Body of pancreas (tissue), 4 donors: ENCODE results near the gene GGA2. TPM values are rescaled to one million over a fixed set of nuclear protein-coding genes. Genes with fewer than 3 reads are reported as not detected.
"Not testable (repeated sequence)": the region's sequence is repeated elsewhere in the genome, so short reads cannot be mapped to it uniquely, and the experiment has no call there.

Experiments
- ATAC-seq: fragments of 150-250 bp; one replicate; pipeline ENCODE4 v1.9.1; 2016
- DNase-seq, 4 donors: peaks; one replicate each; pipeline ENCODE4 v3.0.0-alpha.2; 2019
- H3K27ac ChIP-seq, 4 donors: fragments of 200-600 bp; sonication (generic); 1 replicate in 3 of 4; 2 replicates in 1 of 4; pipeline versions ENCODE4 v1.5.1 to v1.6.1; 2016 to 2019; ENCODE audit warnings: mild to moderate bottlenecking in 1 of 4, mixed read lengths in 1 of 4, moderate library complexity in 1 of 4
- H3K27me3 ChIP-seq, 2 donors: fragments of 200-600 bp; sonication (generic); one replicate each; pipeline ENCODE4 v1.6.0; 2016; ENCODE audit warnings: mild to moderate bottlenecking in 1 of 2
- H3K36me3 ChIP-seq, 2 donors: fragments of 200-600 bp; sonication (generic); replicated peaks in 1 of 2; 2 replicates each; pipeline ENCODE4 v1.5.1; 2016; ENCODE audit warnings: low read depth in 2 of 2; ENCODE audit not compliant: insufficient read depth in 1 of 2
- H3K4me1 ChIP-seq: fragments of 200-600 bp; sonication (generic); one replicate; pipeline ENCODE4 v1.6.0; 2016
- H3K4me3 ChIP-seq, 2 donors: fragments of 200-600 bp; sonication (generic); 1 replicate in 1 of 2; 2 replicates in 1 of 2; pipeline ENCODE4 v1.5.1; 2016 to 2019
- H3K9me3 ChIP-seq, 3 donors: fragments of 200-600 bp; sonication (generic); 1 replicate in 2 of 3; 2 replicates in 1 of 3; pipeline ENCODE4 v1.5.1; 2016
- POLR2A ChIP-seq, 3 donors: fragments of 450-650 bp; IDR thresholded peaks; one replicate each; pipeline ENCODE4 v1.6.1; 2016; ENCODE audit warnings: antibody characterized with exemption in 3 of 3, mild to moderate bottlenecking in 2 of 3
- WGBS, 2 donors: methylation state at CpG; one replicate each; pipeline ENCODE4 v1.1.5; 2017; 5-methylcytosine and 5-hydroxymethylcytosine counted together
- intact Hi-C: fragments of 100-400 bp; cut with DNase I; formaldehyde crosslinking; loops from one replicate; pipeline ENCODE4 v1.15.1; 2023
- total RNA-seq, 2 donors: library from RNA; depleted of rRNA; stranded (reverse); fragments of >200 nt; gene quantifications; one replicate each; pipeline ENCODE4 v1.1.0, GENCODE V29; 2016
- TF ChIP-seq, protein P1 (sequence below), 7 experiments: fragments of 450-650 bp in 4 of 7; fragments of 200-600 bp in 3 of 7; sonication (generic) in 3 of 7; IDR thresholded peaks; one replicate each; pipeline ENCODE4 v1.5.1; 2016 to 2019; ENCODE audit warnings: antibody characterized with exemption in 7 of 7

The GGA2 gene
- total RNA-seq, 2 donors from 2014 or later: 59.3 to 64.6 TPM

- no peaks in the 10 kb centered on the region for H3K9me3 ChIP-seq
- TF ChIP-seq POLR2A (IDR thresholded peaks at IDR 0.05): no peak
- TF ChIP-seq, protein P1, sequence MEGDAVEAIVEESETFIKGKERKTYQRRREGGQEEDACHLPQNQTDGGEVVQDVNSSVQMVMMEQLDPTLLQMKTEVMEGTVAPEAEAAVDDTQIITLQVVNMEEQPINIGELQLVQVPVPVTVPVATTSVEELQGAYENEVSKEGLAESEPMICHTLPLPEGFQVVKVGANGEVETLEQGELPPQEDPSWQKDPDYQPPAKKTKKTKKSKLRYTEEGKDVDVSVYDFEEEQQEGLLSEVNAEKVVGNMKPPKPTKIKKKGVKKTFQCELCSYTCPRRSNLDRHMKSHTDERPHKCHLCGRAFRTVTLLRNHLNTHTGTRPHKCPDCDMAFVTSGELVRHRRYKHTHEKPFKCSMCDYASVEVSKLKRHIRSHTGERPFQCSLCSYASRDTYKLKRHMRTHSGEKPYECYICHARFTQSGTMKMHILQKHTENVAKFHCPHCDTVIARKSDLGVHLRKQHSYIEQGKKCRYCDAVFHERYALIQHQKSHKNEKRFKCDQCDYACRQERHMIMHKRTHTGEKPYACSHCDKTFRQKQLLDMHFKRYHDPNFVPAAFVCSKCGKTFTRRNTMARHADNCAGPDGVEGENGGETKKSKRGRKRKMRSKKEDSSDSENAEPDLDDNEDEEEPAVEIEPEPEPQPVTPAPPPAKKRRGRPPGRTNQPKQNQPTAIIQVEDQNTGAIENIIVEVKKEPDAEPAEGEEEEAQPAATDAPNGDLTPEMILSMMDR (IDR thresholded peaks at IDR 0.05): no peak
- WGBS, 2 donors: 50 to 53% methylated on average over 36 to 37 of the region's 37 CpGs
- no peak for DNase-seq
- H3K27ac ChIP-seq: peak overlapping the region in 2 of 4 donors; percentile 79 to 84
- peak overlapping the region; percentile 72 to 81 for H3K4me3 ChIP-seq
- H3K27me3 ChIP-seq: no peaks in the 10 kb centered on the region
- intact Hi-C loops: no loop called here
- H3K36me3 ChIP-seq: no peaks in the 10 kb centered on the region
- peaks cover 29% of the 10 kb centered on the region for H3K4me1 ChIP-seq
- peak; percentile 7 for ATAC-seq
Measured at GRCh38 chr16:23453338-23454052, 56.8 kb downstream of the GGA2 start.

DNA sequence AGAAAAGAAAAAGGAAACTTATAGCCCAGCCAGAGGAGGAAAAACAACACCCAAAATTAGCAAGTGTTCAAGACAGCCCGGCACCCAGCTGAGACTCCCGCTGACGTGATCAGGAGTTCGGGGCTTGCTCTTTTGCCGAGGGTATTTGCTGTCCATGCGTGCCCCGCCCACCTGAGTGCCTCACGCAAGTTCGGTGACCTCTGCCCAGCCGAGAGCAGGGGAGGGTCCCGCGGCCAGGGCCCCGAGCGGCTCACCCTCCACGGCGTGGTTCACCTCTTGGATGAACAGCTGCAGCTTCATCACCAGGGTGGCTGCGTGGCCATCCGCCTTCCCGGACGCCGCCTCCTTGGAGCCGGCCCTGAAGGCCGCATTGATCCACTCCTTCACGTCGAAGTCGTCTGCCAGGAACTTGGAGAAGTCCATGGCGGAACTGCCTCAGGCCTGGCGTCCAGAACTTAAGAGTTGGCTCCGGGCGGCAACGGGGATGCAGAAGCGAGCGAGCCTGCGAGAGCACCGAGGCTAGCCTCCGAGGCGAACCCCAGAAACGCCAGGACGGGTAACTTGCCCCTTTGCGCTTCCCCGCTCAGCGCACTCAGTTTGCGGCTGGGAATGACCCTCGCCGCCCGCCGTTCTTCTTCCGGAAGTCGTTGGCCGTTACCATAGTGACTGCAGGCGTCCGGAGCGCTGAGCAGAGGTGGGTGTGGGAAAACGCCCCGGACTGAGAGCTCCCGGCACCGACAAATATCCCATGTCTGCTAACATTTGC, 57.5 kb downstream of the GGA2 start, which contains the start of gene COG7:
Gene COG7 (minus strand): TSS at position 618 of the 766 bp plus-strand sequence. CDS start 195 bp downstream, at position 423.
- Histone ChIP-seq H3K4me3 (peak within 1 kb of the TSS; percentile 72 to 81), H3K9me3 (no peaks in the 10 kb centered on the region), H3K4me1 (peaks cover 29% of the 10 kb centered on the region), H3K27me3 (no peaks in the 10 kb centered on the region), H3K36me3 (no peaks in the 10 kb centered on the region), H3K27ac (peak within 1 kb of the TSS; percentile 54 to 84 (median 77))
- TF ChIP-seq POLR2A (IDR thresholded peaks at IDR 0.05): peak; percentile 9 to 48 (median 47)
- TF ChIP-seq, protein P1 (IDR thresholded peaks at IDR 0.05): no peak
- intact Hi-C loops: no loop called here
- 0% methylated on average over 8 to 57 of the region's 57 CpGs for WGBS, 2 donors
- DNase-seq: peak; percentile 87 to 90 (median 88)
- peak; percentile 95 for ATAC-seq

- DNase-seq (no peak), ATAC-seq (no peak)
- 5 to 6% methylated on average over 10 of the region's 10 CpGs for WGBS, 2 donors
- no peaks in the 10 kb centered on the region for H3K36me3 ChIP-seq
- peak overlapping the region; percentile 72 to 81 for H3K4me3 ChIP-seq
- no peaks in the 10 kb centered on the region for H3K27me3 ChIP-seq
- no peaks in the 10 kb centered on the region for H3K9me3 ChIP-seq
- intact Hi-C loops: no loop called here
- peak overlapping the region in 3 of 4 donors; percentile 75 to 84 (median 79) for H3K27ac ChIP-seq
- peaks cover 29% of the 10 kb centered on the region for H3K4me1 ChIP-seq
- TF ChIP-seq, protein P1 (IDR thresholded peaks at IDR 0.05): no peak
Measured at GRCh38 chr16:23452221-23452571, 58.1 kb downstream of the GGA2 start.

DNA sequence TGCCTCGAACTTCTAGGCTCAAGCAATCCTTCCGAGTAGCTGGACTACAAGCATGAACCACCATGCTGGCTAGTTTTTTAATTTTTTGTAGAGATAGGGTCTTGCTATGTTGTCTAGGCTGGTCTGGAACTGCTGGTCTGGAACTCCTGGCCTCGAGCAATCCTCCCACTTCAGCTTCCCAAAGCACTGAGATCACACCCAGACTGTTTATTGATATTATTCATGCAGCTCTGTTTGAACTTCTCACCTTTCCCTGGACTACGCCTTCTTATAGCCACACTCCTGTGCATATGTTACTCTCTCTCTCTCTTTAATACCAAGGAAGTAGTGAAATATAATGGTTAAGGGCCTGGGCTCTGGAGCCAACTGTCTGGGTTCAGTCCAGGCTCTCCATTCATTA, 61.9 kb downstream of the GGA2 start:
- TF ChIP-seq POLR2A (IDR thresholded peaks at IDR 0.05): no peak
- TF ChIP-seq, protein P1 (IDR thresholded peaks at IDR 0.05): no peak
- no peaks in the 10 kb centered on the region for H3K27me3 ChIP-seq
- no peak for DNase-seq
- H3K4me3 ChIP-seq: no peak overlapping the region
- H3K4me1 ChIP-seq: peaks cover 17% of the 10 kb centered on the region
- intact Hi-C loops: no loop called here
- 69 to 71% methylated on average over 4 of the region's 4 CpGs for WGBS, 2 donors
- no peak for ATAC-seq
- H3K36me3 ChIP-seq: peaks cover 0 to 3% of the 10 kb centered on the region in 2 donors
- no peaks in the 10 kb centered on the region for H3K9me3 ChIP-seq
- H3K27ac ChIP-seq: no peak overlapping the region

- H3K4me3 ChIP-seq, H3K27me3 ChIP-seq, H3K9me3 ChIP-seq, ATAC-seq, H3K36me3 ChIP-seq, DNase-seq, H3K27ac ChIP-seq, intact Hi-C loops: not testable (repeated sequence)
- WGBS, 2 donors: 92 to 97% methylated on average over 7 of the region's 7 CpGs
- peaks cover 18% of the 10 kb centered on the region for H3K4me1 ChIP-seq
Measured at GRCh38 chr16:23437542-23437941, 72.8 kb downstream of the GGA2 start.
